Cardiac fibroblast (primary cell): ENCODE measurements around the gene MAPK10.
"Not testable (repeated sequence)": the region's sequence is repeated elsewhere in the genome, so short reads cannot be mapped to it uniquely, and the experiment has no call there.

ENCODE experiments used
- DNase-seq, 2 donors: peaks; one replicate each; pipeline versions ENCODE4 v3.0.0 to v3.0.0-alpha.2; 2010; ENCODE audit warnings: low read depth in 2 of 2
- H3K4me3 ChIP-seq, 2 donors: replicated peaks in 1 of 2; 1 replicate in 1 of 2; 2 replicates in 1 of 2; pipeline ENCODE4 v1.5.1; 2011; ENCODE audit warnings: low read depth in 2 of 2, low read length in 2 of 2, mild to moderate bottlenecking in 2 of 2, moderate library complexity in 1 of 2
- TF ChIP-seq, protein P1 (sequence below): IDR thresholded peaks from one replicate; pipeline ENCODE4 v1.5.1; 2011; ENCODE audit warnings: low read depth, mild to moderate bottlenecking, low read length, inconsistent platforms

MAPK10 gene

DNA sequence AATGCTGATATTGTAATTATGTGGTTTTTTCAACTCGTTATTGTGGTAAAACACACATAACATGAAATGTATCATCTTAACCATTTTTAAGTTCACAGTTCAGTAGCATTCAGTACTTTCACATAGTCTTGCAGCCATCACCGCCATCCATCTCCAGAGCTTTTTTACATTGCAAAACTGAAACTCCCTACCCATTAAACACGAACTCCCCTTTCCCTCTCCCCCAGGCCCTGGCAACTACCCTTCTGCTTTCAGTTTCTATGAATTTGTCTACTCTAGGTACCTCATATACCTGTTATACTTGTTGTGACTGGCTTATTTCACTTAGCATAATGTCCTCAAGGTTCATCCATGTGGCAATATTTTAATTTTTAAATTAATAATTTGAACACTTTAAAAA, 380.6 kb downstream of the MAPK10 start:
- TF ChIP-seq, protein P1, sequence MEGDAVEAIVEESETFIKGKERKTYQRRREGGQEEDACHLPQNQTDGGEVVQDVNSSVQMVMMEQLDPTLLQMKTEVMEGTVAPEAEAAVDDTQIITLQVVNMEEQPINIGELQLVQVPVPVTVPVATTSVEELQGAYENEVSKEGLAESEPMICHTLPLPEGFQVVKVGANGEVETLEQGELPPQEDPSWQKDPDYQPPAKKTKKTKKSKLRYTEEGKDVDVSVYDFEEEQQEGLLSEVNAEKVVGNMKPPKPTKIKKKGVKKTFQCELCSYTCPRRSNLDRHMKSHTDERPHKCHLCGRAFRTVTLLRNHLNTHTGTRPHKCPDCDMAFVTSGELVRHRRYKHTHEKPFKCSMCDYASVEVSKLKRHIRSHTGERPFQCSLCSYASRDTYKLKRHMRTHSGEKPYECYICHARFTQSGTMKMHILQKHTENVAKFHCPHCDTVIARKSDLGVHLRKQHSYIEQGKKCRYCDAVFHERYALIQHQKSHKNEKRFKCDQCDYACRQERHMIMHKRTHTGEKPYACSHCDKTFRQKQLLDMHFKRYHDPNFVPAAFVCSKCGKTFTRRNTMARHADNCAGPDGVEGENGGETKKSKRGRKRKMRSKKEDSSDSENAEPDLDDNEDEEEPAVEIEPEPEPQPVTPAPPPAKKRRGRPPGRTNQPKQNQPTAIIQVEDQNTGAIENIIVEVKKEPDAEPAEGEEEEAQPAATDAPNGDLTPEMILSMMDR: no peak
- DNase-seq: no peak
- H3K4me3 ChIP-seq: no peak overlapping the region

- TF ChIP-seq, protein P1: no peak
- no peak overlapping the region for H3K4me3 ChIP-seq
- peak in 1 of 2 donors; percentile 34 for DNase-seq
Measured at GRCh38 chr4:85970535-85970934, 389.3 kb downstream of the MAPK10 start.

DNA sequence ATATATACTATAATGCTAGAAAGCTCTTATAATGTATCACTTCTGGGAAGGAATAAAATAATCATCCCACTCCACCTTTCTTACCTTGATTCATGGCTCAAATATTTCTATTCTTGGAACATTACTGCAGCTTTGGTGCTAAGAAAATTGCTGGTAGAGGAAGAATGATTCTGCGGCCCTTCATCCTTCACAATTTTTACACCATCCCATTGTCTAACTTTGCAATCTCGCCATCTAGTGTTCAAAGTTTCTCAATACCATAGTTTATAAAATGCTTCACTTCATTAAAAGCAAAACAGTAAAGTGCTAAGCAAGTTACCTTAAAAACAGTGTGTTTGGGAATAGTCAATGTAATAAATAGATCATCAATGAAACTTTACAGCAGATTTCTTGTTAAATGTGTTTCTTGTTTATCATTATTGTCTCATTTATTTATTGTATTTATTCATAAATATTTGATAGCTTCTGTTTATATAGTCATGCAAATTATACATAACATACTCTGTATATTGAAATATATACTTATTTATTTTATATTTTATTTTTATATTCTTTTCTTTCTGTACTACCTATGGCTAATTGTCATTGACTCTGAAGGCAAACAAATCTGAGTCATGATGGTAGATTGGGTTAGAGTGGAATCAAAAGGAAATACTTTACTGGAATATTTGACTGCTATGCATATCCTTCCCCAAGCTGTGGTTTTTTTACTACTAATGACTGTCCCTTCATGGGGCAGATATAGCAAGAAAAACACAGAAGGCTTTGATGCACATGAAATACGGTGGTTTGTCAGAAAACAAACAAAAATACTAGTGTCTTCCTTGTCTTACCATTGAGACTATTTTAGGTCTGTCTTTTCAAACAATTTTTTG, 390.7 kb downstream of the MAPK10 start:
- TF ChIP-seq, protein P1: peak; percentile 48
- H3K4me3 ChIP-seq: no peak overlapping the region
- DNase-seq: peak; percentile 80 to 88

- peak; percentile 50 to 68 for DNase-seq
- TF ChIP-seq, protein P1: no peak
- H3K4me3 ChIP-seq: no peak overlapping the region
Measured at GRCh38 chr4:85967872-85968271, 392.0 kb downstream of the MAPK10 start.

GRCh38 chr4:85966373-85966772, 393.5 kb downstream of the MAPK10 start:
- TF ChIP-seq, protein P1: no peak
- H3K4me3 ChIP-seq: no peak overlapping the region
- DNase-seq: peak; percentile 55 to 75

DNA sequence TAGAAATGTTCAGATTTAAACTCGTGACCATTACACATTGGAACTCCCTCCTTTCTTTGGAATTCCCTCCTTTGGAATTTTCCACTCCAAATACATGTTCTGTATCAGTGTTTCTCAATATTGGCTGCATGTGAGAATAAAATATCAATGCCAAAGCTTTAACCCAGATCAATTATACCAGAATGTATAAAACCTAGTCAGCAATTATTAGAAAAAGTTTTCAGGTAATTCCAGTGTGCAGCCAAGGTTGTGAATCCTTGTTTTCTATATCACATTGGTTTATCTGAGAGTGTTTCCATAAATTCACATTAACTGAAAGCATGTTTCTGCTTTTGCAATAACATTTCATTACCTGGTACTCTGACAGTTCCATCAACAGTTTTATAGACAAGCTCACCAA, 394.3 kb downstream of the MAPK10 start:
- TF ChIP-seq, protein P1: no peak
- DNase-seq: no peak
- H3K4me3 ChIP-seq: no peak overlapping the region

- not testable (repeated sequence) for H3K4me3 ChIP-seq, DNase-seq
Measured at GRCh38 chr4:85965017-85965416, 394.8 kb downstream of the MAPK10 start.
